K562 (cell line): ENCODE data around the gene HTR2B. TPM values are rescaled to one million over a fixed set of nuclear protein-coding genes. Genes with fewer than 3 reads are reported as not detected.
A peak's percentile ranks its signal among the peaks of the same experiment; 100 is the strongest.

Source experiments
- ATAC-seq: fragments of 200-7000 bp; cut with Tn5 transposase; 3 replicates; pipeline ENCODE4 v1.9.1; 2020; ENCODE audit warnings: moderate library complexity
- Bru-seq: library from RNA; stranded (reverse); fragments of 400-500 nt; gene quantifications from one replicate; lab custom pipeline; 2021; lab: Mats Ljungman, UMichigan
- BruChase-seq, 2 experiments: library from RNA; stranded (reverse); fragments of 400-500 nt; gene quantifications; one replicate each; lab custom pipeline; 2021; lab: Mats Ljungman, UMichigan
- BruUV-seq: library from RNA; stranded (reverse); fragments of 400-500 nt; replicated peaks from 2 replicates; lab custom pipeline; 2021; lab: Mats Ljungman, UMichigan
- CTCF ChIA-PET: fragments of 300-600 bp; formaldehyde crosslinking; extraction: SDS; loops from one replicate; lab custom pipeline; 2021; ENCODE audit warnings: low intra/inter-chr PET ratio; lab: Yijun Ruan, JAX
- POLR2A ChIA-PET: fragments of 300-600, 350-650 bp; sonication (Branson Sonifier 250); formaldehyde crosslinking; extraction: SDS; loops from one replicate; lab custom pipeline; 2021; ENCODE audit warnings: antibody characterized with exemption, inconsistent platforms; lab: Yijun Ruan, JAX
- DNase-seq, 4 experiments: peaks; one replicate each; pipeline versions ENCODE4 v3.0.0 to v3.0.0-alpha.2; 2011 to 2018; ENCODE audit warnings: low spot score in 3 of 4, mixed read lengths in 3 of 4; ENCODE audit errors: extremely low read depth in 1 of 4
- FAIRE-seq: peaks from 2 replicates; lab custom pipeline; 2011; peaks lifted over from hg19 to GRCh38; lab: Jason Lieb, UNC
- H2AFZ ChIP-seq: 2 replicates; pipeline ENCODE4 v1.6.0; 2011; ENCODE audit warnings: low read depth, low read length, control low read depth, inconsistent platforms
- H3K27ac ChIP-seq: fragments of 200-600 bp; 3 replicates; pipeline ENCODE4 v1.8.0; 2011; ENCODE audit warnings: low read depth, mild to moderate bottlenecking, control low read depth, inconsistent platforms, low read length, moderate library complexity, mixed read lengths; ENCODE audit errors: extremely low read depth
- H3K27me3 ChIP-seq, 2 experiments: fragments of 300-600 bp in 1 of 2; 2 replicates in 1 of 2; 3 replicates in 1 of 2; pipeline versions ENCODE4 v1.6.0 to v1.8.0; 2011; ENCODE audit warnings: inconsistent platforms in 2 of 2, low read length in 2 of 2, mild to moderate bottlenecking in 1 of 2, mixed read lengths in 1 of 2, moderate library complexity in 1 of 2; ENCODE audit not compliant: control insufficient read depth in 2 of 2, insufficient read depth in 2 of 2
- H3K36me3 ChIP-seq: fragments of 300-600 bp; 3 replicates; pipeline ENCODE4 v1.8.0; 2011; ENCODE audit warnings: mild to moderate bottlenecking, low read length, inconsistent platforms; ENCODE audit not compliant: control insufficient read depth, insufficient read depth
- H3K4me1 ChIP-seq, 2 experiments: fragments of 200-600 bp in 1 of 2; replicated peaks in 1 of 2; 2 replicates in 1 of 2; 3 replicates in 1 of 2; pipeline versions ENCODE4 v1.5.1 to v1.8.0; 2011; ENCODE audit warnings: inconsistent platforms in 2 of 2, low read length in 2 of 2, mild to moderate bottlenecking in 1 of 2, mixed read lengths in 1 of 2, moderate library complexity in 1 of 2; ENCODE audit not compliant: control insufficient read depth in 2 of 2, insufficient read depth in 2 of 2
- H3K4me2 ChIP-seq: 2 replicates; pipeline ENCODE4 v1.6.1; 2011; ENCODE audit warnings: low read length, control low read depth, inconsistent platforms, mixed read lengths; ENCODE audit not compliant: insufficient read depth
- H3K4me3 ChIP-seq: fragments of 200-600 bp; sonication (generic), shearing (Covaris generic); 2 replicates; pipeline ENCODE4 v1.5.1; 2016; ENCODE audit warnings: control low read depth, inconsistent platforms
- H3K79me2 ChIP-seq: fragments of 200-600 bp; 3 replicates; pipeline ENCODE4 v1.8.0; 2011; ENCODE audit warnings: low read length, inconsistent platforms; ENCODE audit not compliant: control insufficient read depth, insufficient read depth
- H3K9ac ChIP-seq, 2 experiments: 2 replicates each; pipeline versions ENCODE4 v1.6.0 to v1.6.1; 2011; ENCODE audit warnings: low read depth in 2 of 2, low read length in 2 of 2, control low read depth in 1 of 2, inconsistent platforms in 1 of 2, mild to moderate bottlenecking in 1 of 2, mixed read lengths in 1 of 2; ENCODE audit not compliant: insufficient read depth in 1 of 2
- H3K9me1 ChIP-seq: one replicate; pipeline ENCODE4 v1.6.0; 2011; ENCODE audit warnings: inconsistent platforms, mild to moderate bottlenecking, low read length, moderate library complexity; ENCODE audit not compliant: control insufficient read depth, insufficient read depth
- H3K9me3 ChIP-seq: replicated peaks from 2 replicates; pipeline ENCODE4 v1.5.1; 2011; ENCODE audit warnings: low read depth, low read length, inconsistent platforms; ENCODE audit not compliant: control insufficient read depth, insufficient read depth
- H4K20me1 ChIP-seq: replicated peaks from 2 replicates; pipeline ENCODE4 v1.6.1; 2011; ENCODE audit warnings: low read length, inconsistent platforms, mixed read lengths; ENCODE audit not compliant: control insufficient read depth, insufficient read depth
- CBFA2T2 ChIP-seq: fragments of 450-650 bp; conservative IDR thresholded peaks from 2 replicates; pipeline ENCODE4 v1.6.1; 2017; ENCODE audit warnings: mild to moderate bottlenecking
- CBFA2T3 ChIP-seq: fragments of 450-650 bp; IDR thresholded peaks from 2 replicates; pipeline ENCODE4 v1.6.1; 2017
- CC2D1A ChIP-seq: fragments of 450-650 bp; IDR thresholded peaks from 2 replicates; pipeline ENCODE4 v1.6.1; 2017; ENCODE audit warnings: mild to moderate bottlenecking
- DLX4 ChIP-seq: fragments of 250-450 bp; sonication (Bioruptor Pico); IDR thresholded peaks from 2 replicates; pipeline ENCODE4 v1.6.1; 2021; ENCODE audit warnings: mild to moderate bottlenecking
- HDAC6 ChIP-seq: IDR thresholded peaks from 2 replicates; pipeline ENCODE4 v1.6.1; 2012; ENCODE audit warnings: low read depth, mild to moderate bottlenecking, control low read depth, inconsistent platforms, low read length, moderate library complexity
- IFI16 ChIP-seq: fragments of 250-450 bp; sonication (Bioruptor Pico); IDR thresholded peaks from 2 replicates; pipeline ENCODE4 v2.1.2; 2022; ENCODE audit warnings: mild to moderate bottlenecking, inconsistent platforms
- KDM1A ChIP-seq, 2 experiments: fragments of 450-650 bp; IDR thresholded peaks; 2 replicates each; pipeline ENCODE4 v1.6.1; 2016; ENCODE audit warnings: mild to moderate bottlenecking in 2 of 2
- KLF6 ChIP-seq: fragments of 250-450 bp; sonication (Bioruptor Pico); IDR thresholded peaks from 2 replicates; pipeline ENCODE4 v1.4.0; 2020; ENCODE audit warnings: mild to moderate bottlenecking, moderate library complexity, borderline replicate concordance
- NFXL1 ChIP-seq: fragments of 450-650 bp; formaldehyde crosslinking; IDR thresholded peaks from 2 replicates; pipeline ENCODE4 v1.4.0; 2021; ENCODE audit warnings: mild to moderate bottlenecking
- PCBP1 ChIP-seq: fragments of 200-400 bp; formaldehyde crosslinking; IDR thresholded peaks from 2 replicates; pipeline ENCODE4 v1.6.1; 2018; ENCODE audit warnings: mild to moderate bottlenecking, low read depth, low read length; ENCODE audit not compliant: poor library complexity, severe bottlenecking
- POLR2AphosphoS5 ChIP-seq: IDR thresholded peaks from 2 replicates; pipeline ENCODE4 v1.6.1; 2011; ENCODE audit warnings: mild to moderate bottlenecking, low read depth, low read length, moderate library complexity; ENCODE audit not compliant: control insufficient read depth, insufficient read depth
- PTRF ChIP-seq: fragments of 450-650 bp; IDR thresholded peaks from 2 replicates; pipeline ENCODE4 v1.6.1; 2016; ENCODE audit warnings: mild to moderate bottlenecking, missing genetic modification characterization, missing compliant biosample characterization
- TEAD2 ChIP-seq: fragments of 450-650 bp; IDR thresholded peaks from 2 replicates; pipeline ENCODE4 v1.6.1; 2016; ENCODE audit warnings: missing genetic modification characterization, control low read depth, missing compliant biosample characterization
- ZNF165 ChIP-seq: fragments of 250-450 bp; sonication (Bioruptor Pico); IDR thresholded peaks from 2 replicates; pipeline ENCODE4 v1.4.0; 2020; ENCODE audit warnings: borderline replicate concordance
- ZNF197 ChIP-seq: fragments of 200-800 bp; sonication (Bioruptor generic); IDR thresholded peaks from 2 replicates; pipeline ENCODE4 v1.6.1; 2016; ENCODE audit warnings: low read depth, missing genetic modification characterization, missing compliant biosample characterization
- ZNF280B ChIP-seq: fragments of 250-450 bp; sonication (Bioruptor Pico); IDR thresholded peaks from 2 replicates; pipeline ENCODE4 v1.5.1; 2021; ENCODE audit warnings: mild to moderate bottlenecking
- ZNF696 ChIP-seq: fragments of 250-450 bp; sonication (Bioruptor Pico); conservative IDR thresholded peaks from 2 replicates; pipeline ENCODE4 v1.4.0; 2020; ENCODE audit warnings: mild to moderate bottlenecking, moderate library complexity
- WGBS: fragments of 100-300 bp; shearing (Covaris generic); methylation state at CpG from one replicate; pipeline ENCODE4 v1.1.6; 2016; ENCODE audit warnings: low coverage, mixed read lengths; ENCODE audit not compliant: insufficient coverage; ENCODE audit errors: missing lambda C conversion rate; 5-methylcytosine and 5-hydroxymethylcytosine counted together
- in situ Hi-C: fragments of 300-500 bp; cut with MboI; formaldehyde crosslinking; loops from 4 replicates; pipeline ENCODE4 v1.15.0; 2018; ENCODE audit warnings: inconsistent platforms, mixed read lengths
- intact Hi-C: fragments of 100-400 bp; cut with micrococcal nuclease; formaldehyde crosslinking; loops from 2 replicates; pipeline ENCODE4 v1.14.2; 2022
- long read RNA-seq, 3 experiments: library from polyadenylated mRNA in 2 of 3; library from RNA in 1 of 3; unstranded in 2 of 3; stranded (forward) in 1 of 3; transcript quantifications; one replicate each; pipeline ENCODE4 v2.0.0, GENCODE V29; 2019 to 2022
- polyA minus RNA-seq, 3 experiments: library from RNA; depleted of rRNA, polyadenylated mRNA; stranded (reverse); fragments of >200 nt; gene quantifications; 2 replicates each; pipeline ENCODE4 v1.2.3, GENCODE V29; 2011
- polyA plus RNA-seq, 8 experiments: library from polyadenylated mRNA; depleted of rRNA in 4 of 8; stranded (reverse) in 5 of 8; unstranded in 3 of 8; fragments of >200 nt; fragmentation: Nextera tagmentation in 2 of 8; fragmentation: Illumina TruSeq in 1 of 8; extraction: Ambion mirVana in 2 of 8; extraction: Trizol in 1 of 8; gene quantifications; 2 replicates each; pipeline versions ENCODE4 v1.2.1 to v1.2.3, GENCODE V29; 2011 to 2014; ENCODE audit warnings: inconsistent platforms in 1 of 8, missing spikeins in 1 of 8
- total RNA-seq, 7 experiments: library from RNA; depleted of rRNA in 6 of 7; stranded (reverse); fragments of >200 nt in 6 of 7; fragmentation: Illumina TruSeq in 2 of 7; extraction: Trizol in 2 of 7; gene quantifications; 2 replicates each; pipeline versions ENCODE4 v1.2.1 to v1.2.3, GENCODE V29; 2011 to 2021; ENCODE audit warnings: low replicate concordance in 1 of 7

The HTR2B gene
- not detected in 2 replicates for total RNA-seq (2011; cell fraction: chromatin; rRNA removed; ENCODE audit: low replicate concordance)
- total RNA-seq (2011; cell fraction: nucleolus; rRNA removed), result not detected in 2 replicates
- not detected in 2 replicates for total RNA-seq (2011; cell fraction: nucleoplasm; rRNA removed)
- total RNA-seq (2014; rRNA removed) (not detected in 2 replicates), total RNA-seq (2014; rRNA removed; fragmentation: Illumina TruSeq; extraction: Trizol) (not detected in 2 replicates), total RNA-seq (2015; rRNA removed; fragmentation: Illumina TruSeq; extraction: Trizol) (not detected in 2 replicates), total RNA-seq (2021) (not detected in 2 replicates), polyA plus RNA-seq (2011; rRNA removed) (not detected in 2 replicates), polyA plus RNA-seq (2014; fragmentation: Illumina TruSeq; extraction: Trizol) (not detected in 2 replicates), polyA plus RNA-seq (2014; fragmentation: Nextera tagmentation; extraction: Ambion mirVana) (not detected), polyA plus RNA-seq (2014; rRNA removed) (not detected in 2 replicates), polyA minus RNA-seq (2011; rRNA and poly(A)+ RNA removed) (not detected in 2 replicates), Bru-seq, nascent RNA (not detected), BruChase-seq, experiment 1, labeled RNA remaining after a 2-hour chase (not detected), BruChase-seq, experiment 2, labeled RNA remaining after a 6-hour chase (percentile 15 among the genes with signal in this experiment)
- polyA plus RNA-seq (2011; cell fraction: cytosol; rRNA removed), result not detected in 2 replicates
- polyA plus RNA-seq (2011; cell fraction: nucleus; rRNA removed), result not detected in 2 replicates
- polyA plus RNA-seq (2012), result 0.07 TPM in 1 of 2 replicates, not detected in the other
- polyA minus RNA-seq (2011; cell fraction: cytosol; rRNA and poly(A)+ RNA removed), result not detected in 2 replicates
- not detected in 2 replicates for polyA minus RNA-seq (2011; cell fraction: nucleus; rRNA and poly(A)+ RNA removed)
- long read RNA-seq, experiment 1, result 0 reads
- long read RNA-seq, experiment 2, result 0 reads
- long read RNA-seq, experiment 3, result 0 reads

GRCh38 chr2:231124838-231125568, at the start of gene HTR2B:
Gene HTR2B (minus strand): TSS chr2:231125042. CDS start chr2:231123764, 1,278 bp downstream.
- ChIA-PET CTCF (no interaction called here), POLR2A (interaction anchor here (0.8 kb wide), 1 partner anchor 14 kb away, joined by 3 read pairs; no protein-coding TSS in a partner anchor)
- in situ Hi-C loops (no loop called here), intact Hi-C loops (no loop called here)
- Histone ChIP-seq H3K4me1 (no peaks in the 10 kb centered on the region), H3K79me2 (peaks cover 3% of the 10 kb centered on the region; the same call in 2 of the 3 replicates), H3K36me3 (no peaks in the 10 kb centered on the region), H2AFZ (no peak within 1 kb of the TSS), H3K4me3 (no peak within 1 kb of the TSS), H3K9me1 (no peaks in the 10 kb centered on the region), H4K20me1 (no peaks in the 10 kb centered on the region), H3K9me3 (no peaks in the 10 kb centered on the region), H3K27ac (no peak within 1 kb of the TSS), H3K27me3 (no peaks in the 10 kb centered on the region), H3K9ac (no peak within 1 kb of the TSS), H3K4me2 (no peak within 1 kb of the TSS)
- DNase-seq (no peak), ATAC-seq (no peak), FAIRE-seq (no peak)
- WGBS, result 100% methylated on average over 4 of the region's 5 CpGs
- no TSS peak for BruUV-seq
- TF ChIP-seq PTRF (no peak), DLX4 (CRISPR knock-in tag) (no peak), TEAD2 (no peak), ZNF197 (CRISPR knock-in tag) (no peak), KDM1A (IDR thresholded peaks at IDR 0.05) (no peak), IFI16 (CRISPR knock-in tag) (no peak), ZNF696 (CRISPR knock-in tag) (no peak), KLF6 (CRISPR knock-in tag) (no peak), ZNF165 (CRISPR knock-in tag) (no peak), CBFA2T3 (no peak), ZNF280B (no peak), NFXL1 (CRISPR knock-in tag) (no peak), HDAC6 (no peak), CC2D1A (no peak), POLR2AphosphoS5 (no peak), PCBP1 (no peak), CBFA2T2 (no peak)
